GM12891 (cell line): ENCODE results near the gene ARMC2.

Experiments used
- POLR2A ChIP-seq: IDR thresholded peaks from 2 replicates; pipeline ENCODE4 v1.6.1; 2011; ENCODE audit warnings: low read depth, low read length, control low read depth
- POLR2AphosphoS5 ChIP-seq: IDR thresholded peaks from 2 replicates; pipeline ENCODE4 v1.6.1; 2011; ENCODE audit warnings: low read depth, low read length, control low read depth

- TF ChIP-seq POLR2A (no peak), POLR2AphosphoS5 (no peak)
Observed at GRCh38 chr6:108937170-108937569, 88.9 kb downstream of the ARMC2 start.
